Renal pelvis (tissue), 12 donors: ENCODE results near the gene CHRNA3. TPM values are rescaled to one million over a fixed set of nuclear protein-coding genes. Genes with fewer than 3 reads are reported as not detected.

Source experiments
- DNase-seq: peaks from one replicate; pipeline ENCODE4 v3.0.0-alpha.2; 2013
- long read RNA-seq, 16 experiments: transcript quantifications; one replicate each; lab custom pipeline, GENCODE V29; 2026
- polyA plus RNA-seq, 3 donors: library from polyadenylated mRNA; unstranded; fragments of 120-200 nt; gene quantifications; one replicate each; pipeline ENCODE4 v1.2.1, GENCODE V29; 2013; ENCODE audit not compliant: insufficient read length in 3 of 3

Gene CHRNA3
- polyA plus RNA-seq: 1 to 10 TPM; 1.2 to 1.3 (median 1.3) TPM
- long read RNA-seq, donor 1, partial matches to known transcripts: 0 of 1 reads
- long read RNA-seq, donor 1, other reads (novel, unspliced or antisense): 0 of 1 reads
- long read RNA-seq, donor 2: 0 reads
- long read RNA-seq, donor 3: 0 reads
- long read RNA-seq, donor 4: 0 reads
- long read RNA-seq, donor 5: 0 reads
- long read RNA-seq, donor 6: 0 reads
- long read RNA-seq, donor 7: 0 reads
- long read RNA-seq, donor 8: 0 reads
- long read RNA-seq, donor 9: 0 reads
- long read RNA-seq, donor 10: 0 reads
- long read RNA-seq, donor 11: 0 reads
- long read RNA-seq, donor 12: 0 reads
- long read RNA-seq, donor 13: 0 reads
- long read RNA-seq, donor 14: 0 reads
- long read RNA-seq, donor 15: 0 reads
- long read RNA-seq, donor 16, partial matches to known transcripts: 0 of 1 reads
- long read RNA-seq, donor 16, other reads (novel, unspliced or antisense): 0 of 1 reads

DNA sequence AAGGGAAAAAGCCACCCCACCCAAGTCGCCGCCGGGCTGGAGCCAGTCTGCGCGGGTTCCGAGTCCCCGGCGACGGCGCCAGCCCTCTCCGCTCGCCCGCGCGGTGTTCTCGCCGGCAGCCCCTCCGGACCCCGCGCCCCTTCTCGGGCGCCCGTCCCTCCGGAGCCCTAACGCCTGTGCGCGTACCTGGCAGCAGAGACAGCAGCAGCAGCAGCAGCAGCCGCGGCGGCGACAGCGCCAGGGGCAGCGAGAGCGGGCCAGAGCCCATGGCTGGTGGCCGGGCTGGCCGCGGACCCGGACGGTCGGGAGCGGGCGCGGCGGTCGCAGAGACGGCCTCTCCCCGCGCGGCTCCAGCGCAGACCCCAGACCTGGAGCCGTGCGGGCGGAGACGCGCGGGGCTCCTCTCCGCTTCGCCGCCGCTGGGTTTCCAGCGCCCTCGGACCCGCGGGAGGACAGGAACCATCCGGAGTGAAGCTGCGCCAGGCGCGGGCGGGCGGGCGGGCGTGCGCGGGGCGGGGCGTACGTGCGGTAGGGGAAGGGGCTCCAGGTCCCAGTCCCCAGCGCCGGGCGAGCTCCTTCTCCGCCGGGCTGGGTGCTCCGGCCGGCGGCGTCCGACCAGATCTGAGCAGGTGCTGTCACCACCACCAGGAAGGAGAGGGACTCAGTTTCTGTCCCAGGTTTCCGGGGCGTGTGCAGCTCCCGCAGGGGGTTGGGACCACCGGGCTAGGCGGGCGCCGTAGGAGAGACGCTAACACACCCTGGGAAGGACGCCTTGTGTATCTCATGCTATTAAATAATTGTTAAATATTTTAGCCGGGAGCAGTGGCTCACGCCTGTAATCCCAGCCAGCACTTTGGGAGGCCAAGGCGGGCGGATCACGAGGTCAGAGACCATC lies at the start of gene CHRNA3:
Gene CHRNA3, minus strand, starts transcription at position 470 of the 895 bp plus-strand sequence. Its CDS starts 202 bp downstream, at position 268.
- DNase-seq: no peak

DNA sequence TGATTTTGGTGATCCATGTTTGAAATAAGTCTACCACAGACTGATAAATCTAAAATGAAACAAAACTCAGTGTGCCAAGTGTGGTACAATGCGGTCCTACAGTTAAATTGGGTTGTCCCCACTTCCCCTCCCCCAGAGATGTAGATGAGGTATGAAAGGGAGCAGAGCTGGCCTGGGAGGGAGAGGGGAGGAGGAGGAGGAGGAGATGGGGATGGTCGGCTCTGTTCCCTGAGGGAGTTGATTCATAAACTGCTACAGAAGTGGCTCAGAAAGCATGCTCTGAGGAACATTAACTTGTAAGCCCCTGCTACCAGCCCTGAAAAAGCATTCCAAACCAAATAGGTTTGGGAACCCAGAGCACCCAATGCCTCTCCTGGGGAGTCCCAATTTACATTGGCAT lies 48.2 kb upstream of the CHRNA3 start:
- DNase-seq: no peak

DNA sequence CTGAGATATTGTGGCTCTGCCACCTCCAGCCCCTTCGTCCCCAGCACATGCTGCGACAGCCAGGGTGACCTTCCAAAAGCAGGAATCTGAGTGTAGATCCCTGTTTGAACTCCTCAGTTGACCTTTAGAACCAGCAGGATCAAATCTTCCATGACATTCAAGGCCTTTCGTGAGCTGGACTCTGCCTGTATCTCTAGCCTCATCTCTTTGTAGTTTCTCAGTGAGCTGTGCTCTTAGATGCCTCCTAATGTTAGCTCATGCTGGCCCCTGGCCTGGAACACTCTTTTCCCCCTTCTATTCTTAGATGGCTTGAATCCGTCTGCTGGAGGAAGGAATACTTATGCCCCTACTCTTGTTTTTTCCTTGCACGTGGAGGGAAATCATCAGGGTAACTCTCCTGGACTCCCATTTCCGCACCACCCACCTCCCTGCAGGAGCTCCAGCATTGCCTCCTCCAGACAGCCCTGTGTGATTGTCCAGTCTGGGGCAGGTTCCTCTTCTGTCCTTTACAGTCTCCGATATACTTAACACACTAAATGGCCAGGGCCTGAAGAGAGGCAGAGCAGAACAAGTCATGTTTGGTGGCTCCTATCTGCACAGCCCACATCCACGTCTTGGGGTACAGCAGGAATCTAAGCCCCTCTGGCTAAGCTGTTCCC lies 46.9 kb upstream of the CHRNA3 start:
- no peak for DNase-seq

DNA sequence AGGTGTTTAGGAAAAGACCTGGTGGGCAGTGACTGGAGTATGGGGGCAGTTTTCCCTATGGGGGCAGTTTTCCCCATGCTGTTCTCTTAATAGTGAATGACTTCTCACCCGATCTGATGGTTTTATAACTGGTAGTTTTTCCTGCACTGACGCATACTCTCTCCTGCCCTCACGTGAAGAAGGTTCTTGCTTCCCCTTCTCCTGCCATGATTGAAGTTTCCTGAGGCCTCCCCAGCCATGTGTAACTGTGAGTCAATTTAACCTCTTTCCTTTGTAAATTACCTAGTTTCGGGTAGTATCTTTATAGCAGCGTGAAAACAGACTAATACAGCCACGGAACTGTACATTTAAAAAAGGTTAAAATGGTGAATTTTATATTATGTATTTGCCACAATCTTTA lies 45.2 kb upstream of the CHRNA3 start:
- no peak for DNase-seq

- DNase-seq: no peak
Measured at GRCh38 chr15:78663703-78664102, 42.9 kb upstream of the CHRNA3 start.

- no peak for DNase-seq
Measured at GRCh38 chr15:78662028-78662427, 41.2 kb upstream of the CHRNA3 start.

DNA sequence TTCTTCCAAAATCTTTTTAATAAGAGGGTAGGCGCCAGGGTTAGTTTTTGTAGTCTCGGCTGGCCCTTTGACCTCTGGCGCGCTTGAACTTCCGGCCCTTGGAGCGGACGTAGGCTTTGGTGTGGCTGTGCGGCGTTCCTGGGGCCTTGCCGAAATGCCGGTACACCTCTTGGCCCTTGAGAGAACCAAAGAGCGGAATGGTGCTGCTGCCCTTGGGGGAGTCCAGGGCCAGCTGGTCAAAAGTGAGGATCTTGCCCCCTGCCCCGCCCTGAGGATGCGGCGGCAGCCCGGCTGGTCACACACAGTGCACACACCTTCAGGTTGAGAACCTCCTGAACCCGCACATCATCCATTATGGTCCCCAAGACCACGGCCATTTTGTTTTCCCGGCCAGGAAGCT lies 40.2 kb upstream of the CHRNA3 start:
- no peak for DNase-seq

- no peak for DNase-seq
Measured at GRCh38 chr15:78660584-78660983, 39.8 kb upstream of the CHRNA3 start.

DNA sequence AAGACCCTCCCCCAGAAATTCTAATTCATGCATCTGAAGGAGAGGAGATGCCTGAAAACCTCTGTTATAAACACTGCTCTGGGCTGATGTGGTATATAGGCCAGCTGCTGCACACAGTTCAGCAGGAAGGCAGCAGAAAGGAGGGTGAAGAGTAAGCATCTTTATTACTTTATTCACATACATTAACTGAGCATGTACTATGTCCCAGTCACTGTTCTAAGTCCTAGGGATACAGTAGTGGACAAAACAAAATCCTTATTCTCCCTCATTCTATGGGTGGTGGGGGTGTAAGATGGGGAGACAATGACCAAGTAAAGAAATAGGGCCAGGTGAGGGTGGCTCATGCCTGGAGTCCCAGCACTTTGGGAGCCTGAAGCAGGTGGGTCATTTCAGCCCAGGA lies 38.0 kb upstream of the CHRNA3 start:
- no peak for DNase-seq

DNA sequence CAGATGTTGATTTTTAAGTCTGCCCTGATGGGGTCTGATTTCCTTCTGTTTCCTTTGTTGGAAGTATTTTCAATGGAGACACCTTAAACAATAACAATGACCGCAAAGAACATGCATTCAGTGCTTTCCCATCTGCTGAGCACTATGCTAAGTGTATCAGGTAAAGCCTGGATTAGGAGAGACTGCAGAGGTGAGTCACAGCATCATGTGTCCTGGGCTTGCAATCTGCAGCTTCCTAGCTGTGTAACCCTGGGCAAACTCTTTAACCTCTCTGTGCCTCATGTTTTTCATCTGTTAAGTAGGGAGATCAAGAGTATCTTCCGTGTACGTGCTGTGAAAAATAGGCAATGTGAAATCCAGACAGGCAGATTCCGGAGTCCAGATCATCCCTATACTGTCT lies 33.5 kb upstream of the CHRNA3 start:
- DNase-seq: no peak

GRCh38 chr15:78651930-78652615 lies 31.3 kb upstream of the CHRNA3 start:
- no peak for DNase-seq

GRCh38 chr15:78651007-78651406 lies 30.2 kb upstream of the CHRNA3 start:
- DNase-seq: no peak

DNA sequence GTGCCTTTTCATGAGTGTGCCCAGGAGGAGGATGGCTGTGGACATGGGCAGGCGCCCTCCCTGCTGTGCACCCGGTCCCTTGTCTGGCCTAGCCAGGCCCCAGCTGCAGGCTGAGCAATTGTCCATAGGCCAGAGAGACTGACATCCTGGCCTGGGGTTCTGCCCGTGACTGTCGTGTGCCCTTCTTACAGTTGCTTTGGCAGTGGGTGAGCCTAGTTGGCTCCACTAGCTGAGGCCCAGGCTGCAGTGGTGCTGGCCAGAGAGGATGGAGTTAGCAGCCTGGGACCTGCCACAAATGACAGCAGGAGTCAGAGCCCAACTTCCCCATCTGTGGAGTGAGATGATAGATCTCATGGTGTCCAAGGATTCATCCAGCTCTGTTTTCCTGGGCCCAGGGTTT lies 29.2 kb upstream of the CHRNA3 start:
- no peak for DNase-seq

DNA sequence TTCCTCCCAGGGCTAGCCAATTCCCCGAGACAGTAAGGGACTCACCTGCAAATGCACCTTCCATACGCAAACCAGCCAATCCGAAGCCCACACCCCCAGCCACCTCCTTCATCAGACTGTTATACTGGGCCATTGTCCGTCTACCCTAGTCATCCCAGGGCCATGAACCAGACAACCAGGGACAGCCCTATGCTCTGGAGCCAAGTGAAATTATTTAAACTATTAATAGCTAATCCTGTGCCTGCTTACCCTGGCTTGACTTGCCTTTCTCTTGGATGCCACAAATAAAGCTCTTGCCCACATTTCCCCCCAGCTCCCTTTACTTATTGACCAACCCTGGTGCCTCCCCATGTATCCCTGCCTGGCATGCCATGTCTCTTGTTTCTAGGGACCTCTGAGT lies 24.2 kb upstream of the CHRNA3 start:
- DNase-seq: no peak

DNA sequence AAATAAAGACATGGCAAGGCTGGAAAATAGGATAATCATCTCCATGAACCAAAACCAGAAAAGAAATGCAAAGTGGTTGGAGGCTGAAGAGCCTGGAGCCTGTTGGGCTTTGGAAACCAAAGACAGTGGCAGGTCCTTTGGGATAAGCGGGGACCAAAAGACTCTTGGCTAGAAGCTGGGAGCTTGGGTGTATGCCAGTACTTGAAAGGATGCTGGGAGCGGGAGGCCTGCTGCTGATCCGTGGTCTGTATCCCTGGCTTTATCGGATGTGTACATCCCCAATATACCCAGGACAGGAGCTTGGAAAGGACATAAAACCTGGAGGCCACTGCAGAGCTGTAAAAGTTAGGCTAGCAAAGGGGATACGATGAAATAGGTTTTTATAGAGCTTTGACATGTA lies 21.5 kb upstream of the CHRNA3 start:
- no peak for DNase-seq

DNA sequence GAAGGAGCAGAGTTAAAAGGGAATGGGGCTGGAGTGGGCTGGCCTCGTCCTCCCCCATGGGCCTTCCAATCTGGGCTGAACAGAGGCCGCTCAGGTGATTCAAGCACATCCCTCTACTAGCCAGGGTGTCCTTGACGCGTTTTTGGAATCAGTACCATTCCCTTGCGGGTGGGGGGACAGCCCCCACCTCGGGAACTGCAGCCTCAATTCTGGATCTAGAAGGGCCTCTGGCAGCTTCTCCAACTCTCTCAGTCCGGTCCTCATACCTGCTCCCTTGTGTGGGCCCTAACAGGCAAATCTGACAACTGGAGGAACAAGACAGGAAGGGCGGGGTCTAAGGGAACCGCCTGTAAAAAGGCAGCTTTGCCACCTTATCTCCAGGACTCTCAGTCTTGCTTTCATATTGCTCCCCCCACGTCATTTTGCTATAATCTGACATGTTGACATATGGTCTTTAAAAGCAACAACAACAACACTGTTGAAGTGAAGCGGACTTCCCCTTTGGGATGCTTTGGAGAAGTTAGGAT lies 21.0 kb upstream of the CHRNA3 start:
- DNase-seq: no peak

- DNase-seq: peak; percentile 58
Measured at GRCh38 chr15:78641102-78641748, 20.4 kb upstream of the CHRNA3 start, which contains the start of gene CHRNB4. TSS of gene CHRNB4 (minus strand) at chr15:78641210. CDS start at chr15:78641133, 77 bp downstream.

- DNase-seq: no peak
Measured at GRCh38 chr15:78640527-78641101, 19.8 kb upstream of the CHRNA3 start.

GRCh38 chr15:78638658-78639314 lies 18.0 kb upstream of the CHRNA3 start:
- DNase-seq: peak; percentile 72
